ENCODE data around the gene TTLL5. TPM values are rescaled to one million over a fixed set of nuclear protein-coding genes. Genes with fewer than 3 reads are reported as not detected.

Gene TTLL5
- total RNA-seq, 1 experiment from 2014 or later: 35.7 TPM

DNA sequence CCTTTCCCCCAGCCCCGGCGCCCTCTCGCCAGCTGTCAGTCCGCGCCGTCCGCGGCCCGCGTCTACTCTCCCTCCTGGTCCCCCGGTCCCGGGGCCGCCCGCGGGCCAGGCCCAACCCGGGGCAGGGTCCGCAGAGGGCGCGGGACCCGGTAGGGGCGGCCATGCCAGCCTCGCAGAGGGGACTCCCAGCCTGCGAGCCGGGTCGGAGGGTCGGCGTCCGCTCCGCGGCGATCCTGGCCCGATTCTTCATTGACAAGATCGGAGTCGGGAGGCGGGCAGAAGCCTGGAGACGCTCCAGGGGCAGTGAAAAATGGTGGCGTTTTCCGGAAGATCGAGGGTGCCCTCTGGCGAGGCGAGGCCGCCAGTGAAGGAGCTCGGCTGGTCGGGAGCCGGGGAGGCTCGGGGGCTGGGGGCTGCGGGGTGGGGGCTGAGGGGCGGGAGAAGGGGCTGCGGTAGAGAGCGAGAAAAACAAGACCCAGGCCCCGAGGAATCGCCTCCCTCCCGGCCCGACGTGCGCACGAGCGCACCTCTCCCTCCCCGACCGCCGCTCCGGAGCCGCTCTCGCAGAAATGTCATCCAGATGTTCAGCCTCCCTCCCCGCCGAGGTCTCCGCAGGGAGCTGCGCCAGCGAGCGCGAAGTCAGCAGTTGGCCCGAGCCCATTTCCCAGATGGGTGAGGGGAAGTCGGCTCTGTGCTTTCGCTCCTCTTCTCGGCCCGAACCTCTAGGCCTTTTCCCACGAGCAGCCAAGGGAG, 321.4 kb downstream of the TTLL5 start:
- Histone ChIP-seq H4K91ac (ENCODE audit: insufficient read length, low read depth, low read length) (no peak overlapping the region), H4K5ac (ENCODE audit: insufficient read length, low read depth, low read length) (no peak overlapping the region), H3K27me3 (ENCODE audit: insufficient read depth, low read length) (peaks cover 2% of the 10 kb centered on the region; the same call in 1 of the 2 replicates), H3K56ac (ENCODE audit: insufficient read length, low read depth, low read length) (no peak overlapping the region), H2AFZ (ENCODE audit: low read length) (no peak overlapping the region), H3T11ph (ENCODE audit: low read length) (no peak overlapping the region), H2BK120ac (ENCODE audit: low read depth, low read length, poor library complexity, severe bottlenecking) (no peak overlapping the region), H3K9me3 (ENCODE audit: control insufficient read depth, low read depth, low read length) (no peaks in the 10 kb centered on the region), H2BK12ac (ENCODE audit: insufficient read length, low read depth, low read length) (no peak overlapping the region), H3K4me2 (ENCODE audit: insufficient read depth, insufficient read length, low read length) (peak overlapping the region; percentile 91), H2BK20ac (ENCODE audit: low read depth, low read length, poor library complexity, severe bottlenecking) (no peak overlapping the region), H3K18ac (ENCODE audit: insufficient read length, low read depth, low read length) (no peak overlapping the region), H3K4me1 (ENCODE audit: insufficient read depth, low read length) (no peaks in the 10 kb centered on the region), H3K9ac (ENCODE audit: extremely low read depth, insufficient read length, low read length) (no peak overlapping the region), H4K8ac (replicated peaks; ENCODE audit: insufficient read length, low read depth, low read length) (no peak overlapping the region), H4K20me1 (ENCODE audit: control insufficient read depth, insufficient read depth, insufficient read length) (no peaks in the 10 kb centered on the region), H3K79me2 (ENCODE audit: insufficient read depth, low read length) (no peaks in the 10 kb centered on the region), H3K23me2 (ENCODE audit: insufficient read length, low read depth, low read length, poor library complexity, severe bottlenecking) (peaks cover 12% of the 10 kb centered on the region), H3K23ac (ENCODE audit: insufficient read length, low read depth, low read length) (no peak overlapping the region), H3K4ac (ENCODE audit: low read depth, low read length) (no peak overlapping the region), H2BK15ac (ENCODE audit: low read depth, low read length) (no peak overlapping the region), H3K27ac (ENCODE audit: insufficient read length, low read depth, low read length) (no peak overlapping the region), H3K79me1 (ENCODE audit: insufficient read depth, low read depth, low read length, poor library complexity, severe bottlenecking) (no peaks in the 10 kb centered on the region), H3K14ac (ENCODE audit: insufficient read depth, low read length) (peak overlapping the region; percentile 31; the same call in 1 of the 2 replicates), H2AK5ac (ENCODE audit: insufficient read length, low read length) (no peak overlapping the region), H2BK5ac (ENCODE audit: insufficient read length, low read length) (no peak overlapping the region)
- peak overlapping the region; percentile 70 to 89 for H3K4me3 Mint-ChIP-seq
- DNase-seq: peak; percentile 86
- WGBS (ENCODE audit: extremely low coverage, insufficient read length, low lambda C conversion rate): no CpG with 5 or more reads among the region's 77 CpGs
- H3K4me1 Mint-ChIP-seq: peaks cover 34 to 38% of the 10 kb centered on the region in 2 experiments
- H3K36me3 Mint-ChIP-seq (ENCODE audit: insufficient read depth in 1 of 3, low read depth in 3 of 3): no peaks in the 10 kb centered on the region; a peak in 1 of 7 replicates
- TF ChIP-seq, protein P1, sequence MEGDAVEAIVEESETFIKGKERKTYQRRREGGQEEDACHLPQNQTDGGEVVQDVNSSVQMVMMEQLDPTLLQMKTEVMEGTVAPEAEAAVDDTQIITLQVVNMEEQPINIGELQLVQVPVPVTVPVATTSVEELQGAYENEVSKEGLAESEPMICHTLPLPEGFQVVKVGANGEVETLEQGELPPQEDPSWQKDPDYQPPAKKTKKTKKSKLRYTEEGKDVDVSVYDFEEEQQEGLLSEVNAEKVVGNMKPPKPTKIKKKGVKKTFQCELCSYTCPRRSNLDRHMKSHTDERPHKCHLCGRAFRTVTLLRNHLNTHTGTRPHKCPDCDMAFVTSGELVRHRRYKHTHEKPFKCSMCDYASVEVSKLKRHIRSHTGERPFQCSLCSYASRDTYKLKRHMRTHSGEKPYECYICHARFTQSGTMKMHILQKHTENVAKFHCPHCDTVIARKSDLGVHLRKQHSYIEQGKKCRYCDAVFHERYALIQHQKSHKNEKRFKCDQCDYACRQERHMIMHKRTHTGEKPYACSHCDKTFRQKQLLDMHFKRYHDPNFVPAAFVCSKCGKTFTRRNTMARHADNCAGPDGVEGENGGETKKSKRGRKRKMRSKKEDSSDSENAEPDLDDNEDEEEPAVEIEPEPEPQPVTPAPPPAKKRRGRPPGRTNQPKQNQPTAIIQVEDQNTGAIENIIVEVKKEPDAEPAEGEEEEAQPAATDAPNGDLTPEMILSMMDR (conservative IDR thresholded peaks at IDR 0.05): peak; percentile 72
- peaks cover 59% of the 10 kb centered on the region for H3K27me3 Mint-ChIP-seq (ENCODE audit: low read depth)
- no peaks in the 10 kb centered on the region; a peak in 1 of 5 replicates for H3K9me3 Mint-ChIP-seq
- no peak overlapping the region for H3K27ac Mint-ChIP-seq
